Gastroesophageal sphincter (tissue), 3 donors: ENCODE results near the gene STYXL2.

ENCODE experiments used
- EP300 ChIP-seq: sonication (generic); formaldehyde crosslinking; IDR thresholded peaks from one replicate; pipeline ENCODE4 v1.6.1; 2017; ENCODE audit warnings: antibody characterized with exemption, mild to moderate bottlenecking
- POLR2A ChIP-seq, 2 donors: fragments of 450-650 bp; IDR thresholded peaks; one replicate each; pipeline ENCODE4 v1.6.1; 2017; ENCODE audit warnings: antibody characterized with exemption in 2 of 2, mild to moderate bottlenecking in 2 of 2, moderate library complexity in 1 of 2
- POLR2AphosphoS5 ChIP-seq: sonication (generic); formaldehyde crosslinking; IDR thresholded peaks from one replicate; pipeline ENCODE4 v1.6.1; 2017; ENCODE audit warnings: antibody characterized with exemption
- TF ChIP-seq, protein P1 (sequence below), 4 experiments: fragments of 200-600 bp in 2 of 4; fragments of 450-650 bp in 2 of 4; sonication (generic) in 1 of 4; IDR thresholded peaks; one replicate each; pipeline ENCODE4 v1.5.1; 2017 to 2019; ENCODE audit warnings: antibody characterized with exemption in 4 of 4, mild to moderate bottlenecking in 2 of 4, moderate library complexity in 2 of 4

DNA sequence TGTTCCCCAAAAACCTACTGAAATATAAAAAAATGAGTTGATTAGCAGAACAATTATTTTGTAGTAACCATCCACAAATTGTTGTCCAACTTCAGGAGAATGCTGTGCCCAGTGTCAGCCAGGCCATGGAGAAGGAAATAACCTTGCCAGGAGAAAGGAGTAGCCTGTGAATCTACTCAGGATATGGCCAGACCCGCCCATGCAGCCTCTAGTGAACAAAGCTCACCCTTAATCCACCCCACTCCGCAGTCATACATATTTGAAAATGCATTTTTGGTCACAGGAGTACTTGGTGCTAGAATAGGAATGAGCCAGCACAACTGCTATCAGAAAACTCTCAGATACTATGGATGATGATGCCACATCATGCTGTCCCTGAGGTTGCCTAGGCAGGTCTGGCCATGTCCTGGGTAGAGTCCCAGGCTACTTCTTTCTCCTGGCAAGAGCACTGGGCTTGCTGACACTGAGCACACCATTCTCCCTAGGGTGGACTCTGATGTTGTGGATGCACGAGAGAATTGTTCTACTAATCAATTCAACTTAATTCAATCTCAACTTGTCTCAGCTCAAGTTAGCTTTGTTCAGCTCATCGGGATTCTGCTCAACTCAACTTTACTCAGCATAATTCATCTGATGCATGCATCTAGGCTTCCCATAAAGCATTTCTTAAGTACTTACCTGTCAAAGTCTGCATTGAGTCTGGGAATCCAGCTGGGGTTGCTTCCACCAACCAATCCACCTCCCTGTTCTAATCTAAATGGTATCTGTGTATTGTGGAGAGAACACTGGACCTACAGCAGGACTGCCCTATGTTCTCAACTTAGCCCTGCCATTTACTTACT, 18.2 kb downstream of the STYXL2 start:
- TF ChIP-seq, protein P1, sequence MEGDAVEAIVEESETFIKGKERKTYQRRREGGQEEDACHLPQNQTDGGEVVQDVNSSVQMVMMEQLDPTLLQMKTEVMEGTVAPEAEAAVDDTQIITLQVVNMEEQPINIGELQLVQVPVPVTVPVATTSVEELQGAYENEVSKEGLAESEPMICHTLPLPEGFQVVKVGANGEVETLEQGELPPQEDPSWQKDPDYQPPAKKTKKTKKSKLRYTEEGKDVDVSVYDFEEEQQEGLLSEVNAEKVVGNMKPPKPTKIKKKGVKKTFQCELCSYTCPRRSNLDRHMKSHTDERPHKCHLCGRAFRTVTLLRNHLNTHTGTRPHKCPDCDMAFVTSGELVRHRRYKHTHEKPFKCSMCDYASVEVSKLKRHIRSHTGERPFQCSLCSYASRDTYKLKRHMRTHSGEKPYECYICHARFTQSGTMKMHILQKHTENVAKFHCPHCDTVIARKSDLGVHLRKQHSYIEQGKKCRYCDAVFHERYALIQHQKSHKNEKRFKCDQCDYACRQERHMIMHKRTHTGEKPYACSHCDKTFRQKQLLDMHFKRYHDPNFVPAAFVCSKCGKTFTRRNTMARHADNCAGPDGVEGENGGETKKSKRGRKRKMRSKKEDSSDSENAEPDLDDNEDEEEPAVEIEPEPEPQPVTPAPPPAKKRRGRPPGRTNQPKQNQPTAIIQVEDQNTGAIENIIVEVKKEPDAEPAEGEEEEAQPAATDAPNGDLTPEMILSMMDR (IDR thresholded peaks at IDR 0.05), result no peak
- TF ChIP-seq EP300 (no peak), POLR2AphosphoS5 (no peak), POLR2A (IDR thresholded peaks at IDR 0.05) (no peak)
